HepG2 (cell line): ENCODE measurements around the gene RABEP2. TPM values are rescaled to one million over a fixed set of nuclear protein-coding genes. Genes with fewer than 3 reads are reported as not detected.

Experiments
- AFF4 ChIP-seq: sonication (generic); formaldehyde crosslinking; IDR thresholded peaks from 2 replicates; pipeline ENCODE4 v1.4.0; 2020; ENCODE audit warnings: missing genetic modification reagents
- ATRX ChIP-seq: sonication (generic); formaldehyde crosslinking; IDR thresholded peaks from 2 replicates; pipeline ENCODE4 v1.4.0; 2020; ENCODE audit warnings: missing genetic modification reagents, borderline replicate concordance
- DBP ChIP-seq: sonication (generic); formaldehyde crosslinking; IDR thresholded peaks from 2 replicates; pipeline ENCODE4 v1.4.0; 2020; ENCODE audit warnings: missing genetic modification reagents; ENCODE audit errors: not compliant biosample characterization
- FOSL2 ChIP-seq: sonication (generic); formaldehyde crosslinking; IDR thresholded peaks from 2 replicates; pipeline ENCODE4 v1.4.0; 2020; ENCODE audit warnings: missing genetic modification reagents
- NAIF1 ChIP-seq: sonication (generic); formaldehyde crosslinking; IDR thresholded peaks from 2 replicates; pipeline ENCODE4 v1.5.0; 2020; ENCODE audit warnings: mild to moderate bottlenecking, missing genetic modification reagents, borderline replicate concordance
- NR0B2 ChIP-seq: sonication (generic); formaldehyde crosslinking; IDR thresholded peaks from 2 replicates; pipeline ENCODE4 v1.4.0; 2020; ENCODE audit warnings: mild to moderate bottlenecking, missing genetic modification reagents
- NR1H2 ChIP-seq: sonication (generic); formaldehyde crosslinking; IDR thresholded peaks from 2 replicates; pipeline ENCODE4 v1.8.1; 2022; ENCODE audit warnings: low read depth, missing genetic modification reagents, borderline replicate concordance
- TFDP1 ChIP-seq: IDR thresholded peaks from 2 replicates; pipeline ENCODE4 v1.6.1; 2016; ENCODE audit warnings: missing compliant biosample characterization, missing genetic modification reagents, borderline replicate concordance
- TIGD3 ChIP-seq: sonication (generic); formaldehyde crosslinking; IDR thresholded peaks from 2 replicates; pipeline ENCODE4 v1.5.1; 2020; ENCODE audit warnings: mild to moderate bottlenecking, missing genetic modification reagents, borderline replicate concordance
- YEATS2 ChIP-seq: sonication (generic); formaldehyde crosslinking; IDR thresholded peaks from 2 replicates; pipeline ENCODE4 v1.4.0; 2020; ENCODE audit warnings: missing genetic modification reagents, borderline replicate concordance
- ZBED4 ChIP-seq: sonication (generic); formaldehyde crosslinking; IDR thresholded peaks from 2 replicates; pipeline ENCODE4 v1.4.0; 2020; ENCODE audit warnings: missing genetic modification reagents, borderline replicate concordance
- ZBTB34 ChIP-seq: sonication (generic); formaldehyde crosslinking; IDR thresholded peaks from 2 replicates; pipeline ENCODE4 v1.8.0; 2022; ENCODE audit warnings: mild to moderate bottlenecking, missing genetic modification reagents
- ZNF839 ChIP-seq: sonication (generic); formaldehyde crosslinking; IDR thresholded peaks from 2 replicates; pipeline ENCODE4 v1.4.0; 2020; ENCODE audit warnings: missing genetic modification reagents, mild to moderate bottlenecking, borderline replicate concordance
- polyA plus RNA-seq, 8 experiments: library from polyadenylated mRNA; depleted of rRNA in 3 of 8; stranded (reverse) in 7 of 8; unstranded in 1 of 8; fragments of >200 nt; fragmentation: Illumina TruSeq in 4 of 8; extraction: Trizol in 4 of 8; gene quantifications; 2 replicates each; pipeline versions ENCODE4 v1.2.1 to v1.2.3, GENCODE V29; 2011 to 2016; ENCODE audit warnings: low read depth in 4 of 8, missing spikeins in 1 of 8, mixed read lengths in 1 of 8; ENCODE audit not compliant: insufficient read depth in 1 of 8
- total RNA-seq, 5 experiments: library from RNA; depleted of rRNA; stranded (reverse); fragments of >200 nt; fragmentation: Illumina TruSeq; extraction: Trizol; gene quantifications; 2 replicates each; pipeline ENCODE4 v1.2.3, GENCODE V29; 2016; ENCODE audit warnings: low read depth in 1 of 5

The RABEP2 gene
- total and polyA plus RNA-seq, 2 of the 13 experiments (the other 11 are each of a cell fraction or from before 2014, with no cell fraction given) = 10.8 to 18.4 TPM

- TF ChIP-seq AFF4 (CRISPR knock-in tag) (no peak), TIGD3 (CRISPR knock-in tag) (peak; percentile 75; the same call in 1 of the 2 replicates), YEATS2 (CRISPR knock-in tag) (peak; percentile 51; the same call in 1 of the 2 replicates), NAIF1 (CRISPR knock-in tag) (peak; percentile 53; the same call in 1 of the 2 replicates), NR1H2 (CRISPR knock-in tag) (no peak), ZNF839 (no peak), ZBTB34 (CRISPR knock-in tag) (no peak), FOSL2 (CRISPR knock-in tag) (no peak), ATRX (CRISPR knock-in tag) (no peak), DBP (CRISPR knock-in tag) (no peak), NR0B2 (no peak), ZBED4 (CRISPR knock-in tag) (no peak), TFDP1 (CRISPR knock-in tag) (peak; percentile 95)
Measured at GRCh38 chr16:28935924-28936783, 11.1 kb upstream of the RABEP2 start (continued).
